ENCODE measurements around the gene MKRN2. TPM values are rescaled to one million over a fixed set of nuclear protein-coding genes. Genes with fewer than 3 reads are reported as not detected.
"Not testable (repeated sequence)": the region's sequence is repeated elsewhere in the genome, so short reads cannot be mapped to it uniquely, and the experiment has no call there.

The MKRN2 gene
- total RNA-seq, 1 donor from 2014 or later = 33.3 TPM

DNA sequence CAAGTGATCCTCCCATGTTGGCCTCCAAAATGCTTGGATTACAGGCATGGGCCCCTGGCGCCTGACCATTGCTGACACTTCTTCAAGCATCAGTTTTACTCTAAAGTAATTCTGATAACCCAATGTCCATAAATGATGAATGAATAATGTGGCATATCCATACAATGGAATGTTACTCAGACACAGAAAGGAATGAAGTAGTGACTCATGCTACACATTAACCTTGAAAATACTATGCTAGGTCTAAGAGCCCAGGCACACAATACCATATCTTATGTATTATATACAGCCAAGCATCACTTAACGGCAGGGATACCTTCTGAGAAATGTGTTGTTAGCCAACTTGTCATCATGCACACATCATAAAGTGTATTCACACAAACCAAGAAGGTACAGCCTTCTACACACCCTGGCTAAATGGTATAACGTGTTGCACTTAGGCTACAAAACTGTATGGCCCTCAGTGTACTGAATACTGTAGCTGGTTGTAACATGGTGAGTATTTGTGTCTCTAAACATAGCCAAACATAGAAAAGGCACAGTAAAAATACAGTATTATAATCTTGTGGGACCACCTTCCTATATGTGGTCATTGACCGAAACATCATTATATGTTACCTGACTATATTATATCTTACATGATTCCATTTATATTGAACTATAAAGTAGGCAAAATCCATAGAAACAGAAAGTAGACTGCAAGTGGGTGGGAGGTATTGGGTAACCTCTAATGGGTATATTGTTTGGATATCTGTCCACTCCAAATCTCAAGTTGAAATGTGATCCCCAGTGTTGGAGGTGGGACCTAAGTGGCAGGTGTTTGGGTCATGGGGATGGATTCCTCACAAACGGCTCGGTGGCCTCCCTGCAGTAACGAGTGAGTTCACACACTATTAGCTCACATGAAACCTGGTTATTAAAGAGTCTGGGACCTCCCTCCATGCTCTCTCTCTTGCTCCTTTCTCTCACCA lies 31.4 kb downstream of the MKRN2 start:
- no peak for DNase-seq

DNA sequence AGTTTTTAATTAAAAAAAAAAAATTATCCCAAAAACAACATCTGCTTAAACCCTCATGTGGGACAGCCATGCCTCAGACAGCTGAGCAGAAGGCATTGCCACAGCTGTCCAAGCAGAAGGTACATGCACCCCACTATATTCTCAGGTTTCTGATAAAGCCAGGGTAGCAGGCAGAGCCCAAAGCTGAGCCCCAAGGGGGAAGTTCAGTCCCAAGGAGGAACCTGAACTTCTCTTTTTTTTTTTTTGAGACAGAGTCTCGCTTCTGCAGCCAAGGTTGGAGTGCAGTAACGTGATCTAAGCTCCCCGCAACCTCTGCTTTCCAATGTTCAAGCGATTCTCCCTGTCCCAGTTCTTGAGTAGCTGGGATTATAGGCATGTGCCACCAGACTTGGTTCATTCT lies 33.2 kb downstream of the MKRN2 start:
- DNase-seq = no peak

DNA sequence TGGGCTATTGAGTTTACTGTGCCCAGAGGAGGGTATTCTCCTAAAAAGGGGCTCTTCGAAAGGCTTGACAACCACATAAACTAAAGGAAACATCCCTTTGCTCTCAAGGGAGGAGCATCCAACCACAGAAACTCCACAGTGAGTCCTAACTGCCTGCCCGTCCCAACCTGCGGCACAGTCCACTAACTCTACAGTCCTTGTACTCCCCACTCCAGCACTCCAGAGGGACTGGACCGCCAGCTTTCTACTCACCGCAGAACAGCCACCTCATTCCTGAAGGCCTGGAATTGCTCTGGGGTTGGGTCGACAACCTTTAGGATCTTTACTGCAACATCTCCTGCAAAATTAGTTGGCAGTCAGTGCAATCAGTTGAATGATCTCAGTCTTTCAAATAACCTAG lies 34.6 kb downstream of the MKRN2 start:
- DNase-seq = no peak

DNA sequence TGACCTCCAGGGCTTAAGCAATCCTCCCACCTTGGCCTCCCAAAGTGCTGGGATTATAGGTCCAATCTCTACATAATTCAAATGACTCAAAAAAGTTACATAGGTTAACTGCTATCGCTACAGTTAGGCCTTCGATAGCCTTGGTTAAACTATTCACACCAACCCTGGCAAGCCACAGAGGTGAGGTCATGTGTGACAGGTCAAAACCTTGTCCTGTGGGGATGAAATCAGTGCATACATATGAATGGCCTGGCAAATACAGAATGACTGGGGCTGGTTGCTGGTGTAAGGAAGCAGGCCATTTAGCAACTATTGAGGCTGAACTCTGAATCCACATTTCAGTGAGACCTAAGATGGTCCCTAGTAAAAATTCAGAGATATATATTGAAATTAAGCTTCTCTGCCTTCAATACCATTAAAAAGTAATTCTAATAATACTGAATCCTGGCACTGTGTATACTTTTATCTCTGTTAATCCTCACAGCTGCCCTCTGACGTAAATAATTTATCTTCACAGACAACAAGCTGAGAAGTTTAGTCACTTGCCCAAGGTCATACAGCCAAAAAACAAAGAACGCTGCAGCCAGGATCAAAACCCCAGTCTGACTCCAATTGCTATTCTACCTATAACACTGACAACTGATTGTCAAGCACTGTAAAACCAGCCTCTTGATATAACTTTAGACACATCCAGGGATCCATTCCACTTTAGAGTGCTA lies 35.3 kb downstream of the MKRN2 start:
- no peak for DNase-seq

DNA sequence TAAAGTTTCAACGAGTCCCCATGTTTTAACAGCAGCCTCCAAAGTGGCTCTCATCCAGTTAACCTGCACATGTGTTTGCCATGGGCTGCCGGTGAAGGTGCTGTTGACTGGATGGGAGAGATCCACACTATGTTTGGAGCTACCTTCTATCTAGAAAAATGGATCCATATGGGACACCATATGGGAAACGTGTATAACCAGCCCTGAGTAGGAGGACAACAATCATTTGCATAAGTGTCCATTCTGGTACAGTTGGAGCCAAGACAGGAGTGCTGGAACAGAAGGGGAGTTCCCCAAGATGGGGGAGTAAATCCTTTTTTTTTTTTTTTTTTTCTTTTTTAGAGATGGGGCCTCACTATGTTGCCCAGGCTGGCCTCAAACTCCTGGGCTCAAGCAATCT lies 36.6 kb downstream of the MKRN2 start:
- no peak for DNase-seq

DNA sequence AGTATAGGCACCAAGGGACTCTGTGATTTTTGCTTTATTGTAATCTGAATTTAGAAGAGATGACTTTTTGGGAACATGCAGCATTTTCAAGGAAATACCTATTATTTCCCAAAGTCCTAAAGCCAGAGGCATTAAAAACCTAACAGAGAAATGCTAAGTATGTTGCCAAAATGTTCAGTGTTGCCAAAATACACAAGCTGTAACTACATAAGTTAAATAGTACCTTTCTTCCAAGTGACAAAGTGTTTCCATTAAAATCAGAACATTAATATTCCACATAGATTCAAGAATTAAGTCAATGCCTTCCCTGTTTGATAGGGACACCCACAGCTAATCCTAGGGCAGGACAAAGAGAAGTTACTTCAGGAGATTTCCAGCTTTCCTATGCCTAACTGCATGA lies 42.0 kb downstream of the MKRN2 start:
- DNase-seq = no peak

DNA sequence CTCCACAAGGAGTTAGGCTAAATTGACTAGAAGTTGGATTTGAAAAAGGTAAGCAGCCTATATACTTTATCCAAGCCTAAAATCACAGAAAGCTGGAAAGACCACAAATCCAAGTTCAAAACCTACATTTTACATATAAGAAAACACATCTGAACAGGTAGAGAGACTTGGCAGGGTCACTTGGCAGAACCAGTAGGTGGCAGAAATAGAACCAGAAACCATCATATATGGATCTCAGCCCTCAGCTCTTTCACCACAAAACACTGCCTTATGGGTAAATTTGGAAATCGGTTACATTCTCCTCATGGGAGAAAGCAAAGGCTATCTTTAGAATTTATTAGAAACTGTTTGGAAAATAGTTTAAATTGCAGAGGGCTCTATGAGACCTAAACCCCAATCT lies 44.2 kb downstream of the MKRN2 start:
- DNase-seq = no peak

DNA sequence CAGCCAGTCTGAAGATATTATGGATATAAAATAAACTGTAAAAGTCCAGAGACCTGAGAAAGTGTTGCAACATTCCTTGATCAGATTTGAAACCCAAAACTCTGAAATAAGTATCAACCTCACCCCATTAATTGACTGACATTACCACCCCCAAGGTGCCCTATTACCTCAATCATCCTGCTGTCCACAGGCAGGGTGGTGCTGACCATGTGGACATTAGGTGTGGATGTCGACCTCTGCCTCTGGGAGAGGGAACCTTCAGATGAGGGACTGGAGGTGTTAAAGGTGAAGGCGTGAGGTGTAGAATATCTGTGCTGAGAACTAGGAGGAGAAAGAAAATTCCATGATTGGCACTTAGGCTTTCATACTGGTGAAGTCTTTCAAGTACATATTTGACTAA lies 47.1 kb downstream of the MKRN2 start:
- no peak for DNase-seq

DNA sequence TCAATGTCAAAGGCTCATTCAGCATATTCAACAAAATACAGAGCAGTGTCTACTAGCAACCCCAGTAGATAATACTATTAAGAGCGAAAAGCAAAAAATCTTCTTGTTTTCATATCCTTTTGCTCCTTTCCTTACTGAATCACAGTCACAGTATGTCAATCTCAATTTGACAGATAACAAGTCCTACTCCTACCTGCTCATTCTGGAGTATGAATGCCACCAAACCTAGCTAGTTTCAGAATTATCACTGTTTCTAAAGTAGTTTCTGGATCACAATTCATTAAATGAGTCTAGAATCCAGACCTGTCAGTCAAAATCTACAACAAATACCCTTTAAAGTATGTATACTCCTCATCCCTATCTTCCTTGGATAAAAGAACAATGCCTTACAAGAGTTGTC lies 51.5 kb downstream of the MKRN2 start:
- no peak for DNase-seq

DNA sequence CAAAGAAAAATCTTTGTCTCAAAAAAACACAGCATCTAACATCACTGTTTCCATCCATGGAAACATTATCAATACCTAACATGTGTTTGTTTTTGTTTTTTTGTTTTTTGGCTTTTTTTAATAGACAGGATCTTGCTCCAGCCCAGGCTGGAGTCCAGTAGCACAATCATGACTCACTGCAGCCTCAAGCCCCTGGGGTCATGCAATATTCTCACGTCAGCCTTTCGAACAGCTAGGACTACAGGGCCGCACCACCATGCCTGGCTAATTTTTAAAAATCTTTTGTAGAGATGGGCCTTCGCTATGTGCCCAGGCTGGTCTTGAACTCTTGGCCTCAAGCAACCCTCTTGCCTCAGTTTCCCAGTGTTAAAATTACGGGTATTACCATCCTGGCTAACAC lies 54.2 kb downstream of the MKRN2 start:
- DNase-seq = no peak

DNA sequence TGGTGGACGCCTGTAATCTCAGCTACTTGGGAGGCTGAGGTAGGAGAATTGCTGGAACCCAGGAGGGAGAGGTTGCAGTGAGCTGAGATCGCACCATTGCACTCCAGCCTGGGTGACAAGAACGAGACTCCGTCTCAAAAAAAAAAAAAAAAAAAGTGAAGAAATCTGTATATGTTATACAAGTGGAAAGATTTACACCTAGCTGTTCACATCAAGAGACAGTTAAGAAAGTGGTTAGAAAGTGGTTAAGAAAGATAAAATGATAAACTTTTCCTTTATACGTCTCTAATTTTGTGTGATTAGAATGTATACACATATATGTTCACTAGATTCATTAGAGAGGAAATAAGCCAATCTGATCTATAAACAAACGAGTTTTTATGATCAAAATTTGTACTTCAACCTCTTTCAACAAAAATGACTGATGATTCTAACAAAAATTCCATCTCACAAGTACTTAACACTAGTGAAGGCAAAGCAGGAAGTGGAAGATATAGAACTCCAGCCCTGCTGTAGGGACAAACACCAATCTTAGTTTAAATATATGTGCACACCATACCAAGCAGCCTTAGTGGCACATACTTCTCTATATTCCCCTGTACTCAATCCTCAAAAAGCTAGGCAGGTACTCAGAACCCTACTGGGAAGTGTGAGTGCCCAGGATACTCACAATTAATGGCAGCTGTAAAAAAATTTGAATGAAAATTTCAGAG lies 55.8 kb downstream of the MKRN2 start:
- no peak for DNase-seq

DNA sequence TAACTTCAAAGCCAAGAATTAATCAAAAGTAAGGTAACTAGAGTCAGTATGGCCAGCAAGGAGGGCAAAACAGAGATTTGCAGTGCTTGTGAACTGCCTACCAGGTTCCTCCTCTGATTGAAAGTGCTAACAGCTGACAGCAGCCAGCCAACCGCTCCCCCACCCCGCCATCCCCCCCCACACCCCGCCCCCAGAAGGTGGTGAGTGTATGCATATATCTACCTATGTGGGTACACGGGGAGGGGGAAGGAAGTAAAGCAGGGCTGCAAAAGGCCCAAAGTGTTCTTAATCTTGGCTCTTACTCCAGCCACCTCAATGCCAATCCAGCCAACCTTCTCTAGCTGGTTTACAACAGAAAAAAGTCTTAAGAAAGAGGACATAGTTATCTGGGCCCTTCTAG lies 56.4 kb downstream of the MKRN2 start:
- DNase-seq = no peak

DNA sequence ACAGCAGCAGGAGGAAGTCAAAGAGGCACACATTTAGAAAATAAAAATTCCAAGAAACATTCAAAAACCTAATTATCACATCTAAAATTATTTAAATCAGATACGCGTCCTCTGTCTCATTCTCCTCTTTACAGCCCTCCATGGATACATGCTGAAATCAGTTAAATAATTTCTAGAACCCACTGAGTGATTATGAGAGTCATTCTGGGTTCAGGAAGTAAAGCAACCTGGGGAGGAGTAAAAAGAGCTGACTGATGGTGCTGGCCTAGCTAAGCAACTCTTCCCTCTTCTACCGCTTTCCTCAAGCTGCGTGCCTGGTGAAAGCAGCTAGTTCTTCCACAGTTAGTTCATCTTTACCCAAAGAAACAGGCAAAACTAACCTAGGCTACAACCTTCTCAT lies 58.4 kb downstream of the MKRN2 start:
- no peak for DNase-seq

DNA sequence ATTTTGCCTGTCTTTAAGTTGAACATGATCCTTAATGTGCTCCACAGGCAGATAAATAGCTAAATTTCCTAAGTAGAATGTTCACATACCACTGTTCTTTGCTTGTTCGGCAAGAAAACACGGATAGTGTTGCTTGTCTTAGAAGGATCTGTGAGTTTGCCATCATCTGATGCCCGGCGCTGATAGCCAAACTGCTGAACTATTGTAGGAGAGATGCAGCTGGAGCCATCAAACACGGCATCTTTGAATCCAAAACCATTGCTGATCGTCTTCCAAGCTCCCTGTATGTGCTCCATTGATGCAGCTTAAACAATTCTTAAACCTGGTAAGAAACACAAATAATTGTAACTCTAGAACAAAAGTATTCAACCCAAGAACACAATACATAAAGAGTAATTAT lies 61.5 kb downstream of the MKRN2 start:
- no peak for DNase-seq

DNA sequence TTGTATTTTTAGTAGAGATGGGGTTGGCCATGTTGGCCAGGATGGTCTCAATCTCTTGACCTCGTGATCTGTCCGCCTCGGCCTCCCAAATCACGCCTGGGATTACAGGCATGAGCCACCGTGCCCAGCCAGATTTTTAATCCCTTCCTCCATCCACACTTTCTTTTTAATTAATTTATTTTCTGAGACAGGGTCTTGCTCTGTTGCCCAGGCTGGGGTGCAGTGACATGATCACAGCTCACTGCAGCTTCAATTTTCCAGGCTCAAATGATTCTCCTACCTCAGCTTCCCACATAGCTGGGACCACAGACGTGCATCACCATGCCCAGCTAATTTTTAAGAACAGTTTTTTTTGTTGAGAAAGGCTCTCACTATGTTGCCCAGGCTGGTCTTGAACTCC lies 63.4 kb downstream of the MKRN2 start:
- DNase-seq = no peak

DNA sequence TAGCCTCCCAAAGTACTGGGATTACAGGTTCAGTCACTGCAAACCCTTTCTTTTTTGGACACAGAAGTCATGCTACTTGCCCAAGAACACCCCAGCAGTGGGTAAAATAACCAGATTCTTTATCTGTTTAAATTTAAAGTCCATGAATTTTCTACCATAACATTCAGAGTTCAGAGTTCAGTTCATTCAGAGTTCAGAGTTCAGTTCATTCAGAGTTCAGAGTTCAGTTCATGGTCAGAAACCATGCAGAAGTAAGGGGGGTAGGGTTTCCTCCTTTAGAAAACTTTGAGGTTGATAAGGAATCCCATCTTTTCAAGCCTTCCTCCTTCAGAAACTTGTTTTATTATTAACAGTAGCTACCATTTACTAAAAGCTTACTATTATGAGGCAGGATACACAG lies 63.8 kb downstream of the MKRN2 start:
- DNase-seq = no peak

DNA sequence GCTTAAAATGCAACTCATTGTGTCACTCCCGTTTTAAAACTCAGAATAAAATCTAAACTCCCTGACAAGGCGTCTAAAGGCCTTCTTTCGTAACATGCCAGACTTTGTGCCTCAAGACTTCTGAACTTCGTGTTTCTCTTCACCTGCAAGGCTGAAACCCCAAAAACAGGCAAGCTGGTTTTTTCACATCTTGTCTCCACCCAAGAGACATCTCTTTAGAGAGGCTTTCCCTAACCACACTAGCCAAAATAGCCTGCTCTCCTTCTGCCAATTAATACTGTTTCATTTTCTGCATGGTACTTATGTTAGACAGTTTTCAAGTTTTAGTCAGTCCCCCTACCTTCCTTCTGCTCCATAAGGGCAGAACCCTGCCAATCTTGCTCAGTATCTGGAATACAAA lies 65.4 kb downstream of the MKRN2 start:
- DNase-seq = no peak

DNA sequence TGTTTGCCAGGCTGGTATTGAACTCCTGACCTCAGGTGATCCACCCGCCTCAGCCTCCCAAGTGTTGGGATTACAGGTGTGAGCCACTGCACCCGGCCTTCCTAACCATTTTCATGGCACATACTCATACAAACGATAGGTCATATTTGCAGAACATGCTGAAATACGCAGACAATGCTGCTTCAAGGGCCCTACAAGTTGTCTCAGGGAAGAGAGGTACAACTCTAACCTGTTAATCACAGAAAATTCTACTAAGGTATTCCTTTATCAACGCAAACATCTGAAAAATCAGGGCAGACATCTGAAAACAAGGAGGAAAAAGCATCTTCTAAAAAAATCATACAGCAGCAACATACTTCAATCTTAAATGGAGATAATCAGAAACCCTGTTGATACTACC lies 67.2 kb downstream of the MKRN2 start:
- DNase-seq = no peak

DNA sequence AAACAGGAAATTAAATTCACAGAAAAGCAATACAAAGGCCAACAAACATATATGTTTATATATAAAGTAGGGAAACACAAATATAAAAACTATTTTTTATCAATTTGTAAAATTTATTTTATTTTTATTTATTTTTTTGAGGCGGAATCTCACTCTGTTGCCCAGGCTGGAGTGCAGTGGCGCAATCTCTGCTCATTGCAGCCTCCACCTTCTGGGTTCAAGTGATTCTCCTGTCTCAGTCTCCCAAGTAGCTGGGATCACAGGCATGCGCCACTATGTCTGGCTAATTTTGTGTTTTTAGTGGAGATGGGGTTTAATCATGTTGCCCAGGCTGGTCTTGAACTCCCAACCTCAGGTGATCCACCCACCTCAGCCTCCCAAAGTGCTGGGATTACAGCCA lies 68.1 kb downstream of the MKRN2 start:
- not testable (repeated sequence) for DNase-seq

DNA sequence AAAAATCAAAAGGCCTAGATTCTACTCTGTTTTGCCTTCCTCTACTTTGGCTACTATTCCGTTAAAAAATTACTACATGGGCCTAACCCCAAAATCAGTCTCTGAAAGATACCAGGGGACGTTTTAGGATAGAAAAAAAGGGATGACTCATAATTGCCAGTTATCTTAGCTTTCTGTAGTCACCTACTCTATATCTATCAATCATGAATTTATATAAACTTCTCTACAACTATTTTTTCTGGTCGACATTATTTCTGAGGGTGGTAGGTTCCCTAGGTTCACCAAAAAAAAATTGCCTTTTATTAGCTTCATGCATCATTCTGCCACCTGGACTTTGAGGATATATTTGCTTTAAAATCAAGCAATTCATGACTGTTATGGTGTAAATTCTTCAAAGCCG lies 70.5 kb downstream of the MKRN2 start:
- DNase-seq = no peak

DNA sequence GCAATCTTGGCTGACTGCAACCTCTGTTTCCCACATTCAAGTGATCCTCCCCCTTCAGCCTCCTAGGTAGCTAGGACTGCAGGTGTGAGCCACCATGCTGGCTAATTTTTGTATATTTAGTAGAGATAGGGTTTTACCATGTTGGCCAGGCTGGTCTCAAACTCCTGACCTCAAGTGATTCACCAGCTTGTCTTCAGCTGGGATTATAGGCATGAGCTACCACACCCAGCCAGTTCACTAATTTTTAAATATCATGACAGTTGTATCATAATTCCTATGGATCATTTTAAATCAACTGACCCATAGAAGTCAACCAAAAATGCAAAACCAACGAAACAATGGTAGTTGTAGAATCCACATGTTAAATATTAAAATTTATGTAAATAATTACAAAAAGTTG lies 71.9 kb downstream of the MKRN2 start:
- DNase-seq = no peak

DNA sequence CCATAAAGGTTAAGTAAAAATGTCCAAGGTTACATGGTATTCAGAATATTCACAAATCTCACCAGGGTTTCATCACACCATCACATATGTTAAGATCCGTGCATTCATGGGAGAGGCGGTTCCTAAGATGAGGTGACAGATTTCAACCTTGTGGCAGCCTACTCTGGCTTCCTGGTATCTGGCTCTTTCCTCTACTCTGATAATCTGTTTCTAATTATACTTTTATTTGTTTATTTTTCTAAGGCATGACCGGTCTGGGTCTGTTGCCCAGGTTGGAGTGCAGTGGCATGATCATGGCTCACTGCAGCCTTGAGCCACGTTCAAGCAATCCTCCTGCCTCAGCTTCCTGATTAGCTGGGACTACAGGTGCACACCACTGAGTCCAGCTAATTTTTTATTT lies 72.7 kb downstream of the MKRN2 start:
- DNase-seq = no peak

DNA sequence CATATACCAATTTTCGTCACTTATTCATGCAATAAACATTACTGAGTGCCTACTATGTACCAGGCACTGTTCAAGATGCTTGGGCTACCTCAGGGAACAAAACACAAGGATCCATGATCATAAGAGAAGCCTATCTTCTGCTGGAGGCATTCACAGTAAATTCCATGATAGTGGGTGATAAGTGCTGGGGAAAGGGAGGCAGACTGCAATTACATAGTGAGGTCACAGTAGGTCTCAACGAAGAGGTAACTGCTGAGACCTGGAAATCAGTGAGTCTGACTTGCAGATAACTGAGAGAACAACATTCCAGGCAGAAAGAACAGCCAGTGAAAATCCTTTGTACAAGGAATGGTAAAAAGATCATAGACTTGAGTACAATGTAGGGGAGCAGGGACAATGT lies 73.4 kb downstream of the MKRN2 start:
- DNase-seq = no peak

Measured in tongue (tissue), 2 donors.